HFFc6 (cell line): ENCODE results near the gene ADAMTSL2. TPM values are rescaled to one million over a fixed set of nuclear protein-coding genes. Genes with fewer than 3 reads are reported as not detected.

ENCODE experiments used
- DNase-seq: peaks from one replicate; pipeline ENCODE4 v3.0.0-alpha.2; 2018
- H3K27ac Mint-ChIP-seq: 2 replicates; pipeline ENCODE4 v1.8.0; 2020; ENCODE audit warnings: mild to moderate bottlenecking, mixed read lengths
- H3K27me3 Mint-ChIP-seq: 2 replicates; pipeline ENCODE4 v1.8.0; 2021; ENCODE audit warnings: mild to moderate bottlenecking, moderate library complexity, mixed read lengths; ENCODE audit not compliant: insufficient read depth
- H3K36me3 Mint-ChIP-seq: 2 replicates; pipeline ENCODE4 v1.8.0; 2021; ENCODE audit warnings: low read depth, mixed read lengths
- H3K4me1 Mint-ChIP-seq: 2 replicates; pipeline ENCODE4 v1.8.0; 2020; ENCODE audit warnings: low read depth, mixed read lengths
- H3K4me3 Mint-ChIP-seq: 2 replicates; pipeline ENCODE4 v1.8.0; 2020; ENCODE audit warnings: mild to moderate bottlenecking, moderate library complexity, mixed read lengths
- H3K9me3 Mint-ChIP-seq: 2 replicates; pipeline ENCODE4 v1.8.0; 2020; ENCODE audit warnings: mild to moderate bottlenecking, mixed read lengths
- CTCF ChIP-seq: fragments of 200-600 bp; sonication (generic); IDR thresholded peaks from 2 replicates; pipeline ENCODE4 v1.5.0; 2021; ENCODE audit warnings: antibody characterized with exemption, mild to moderate bottlenecking
- total RNA-seq, 6 experiments: library from RNA; stranded (reverse); fragmentation: NEBNext Ultra II Directional; extraction: Animal tissue kit (Norgen Biotek cat#: 25700); gene quantifications; 2 replicates in 1 of 6; 3 replicates in 5 of 6; pipeline ENCODE4 v1.2.3, GENCODE V29; 2021

The ADAMTSL2 gene
- total RNA-seq, 6 experiments from 2014 or later, result 0.05 to 0.07 (median 0.06) TPM; not detected in 3

GRCh38 chr9:133515615-133516255, 18.8 kb upstream of the ADAMTSL2 start:
- Mint-ChIP-seq H3K4me1 (no peaks in the 10 kb centered on the region), H3K36me3 (no peaks in the 10 kb centered on the region), H3K4me3 (no peak overlapping the region), H3K27ac (no peak overlapping the region), H3K9me3 (no peaks in the 10 kb centered on the region), H3K27me3 (peaks cover 25% of the 10 kb centered on the region)
- no peak for DNase-seq
- TF ChIP-seq CTCF, result no peak

GRCh38 chr9:133516256-133516960, 18.1 kb upstream of the ADAMTSL2 start:
- TF ChIP-seq CTCF, result no peak
- H3K4me1 Mint-ChIP-seq, result no peaks in the 10 kb centered on the region
- no peaks in the 10 kb centered on the region for H3K9me3 Mint-ChIP-seq
- H3K27me3 Mint-ChIP-seq, result peaks cover 27% of the 10 kb centered on the region
- no peaks in the 10 kb centered on the region for H3K36me3 Mint-ChIP-seq
- H3K4me3 Mint-ChIP-seq, result no peak overlapping the region
- DNase-seq, result no peak
- H3K27ac Mint-ChIP-seq, result no peak overlapping the region

GRCh38 chr9:133516961-133517350, 17.5 kb upstream of the ADAMTSL2 start:
- H3K4me3 Mint-ChIP-seq, result no peak overlapping the region
- no peaks in the 10 kb centered on the region for H3K36me3 Mint-ChIP-seq
- H3K9me3 Mint-ChIP-seq, result no peaks in the 10 kb centered on the region
- H3K27ac Mint-ChIP-seq, result no peak overlapping the region
- no peak for DNase-seq
- TF ChIP-seq CTCF, result no peak
- peaks cover 30% of the 10 kb centered on the region for H3K27me3 Mint-ChIP-seq
- H3K4me1 Mint-ChIP-seq, result no peaks in the 10 kb centered on the region

- DNase-seq, result no peak
- H3K27ac Mint-ChIP-seq, result no peak overlapping the region
- H3K4me3 Mint-ChIP-seq, result no peak overlapping the region
Observed at GRCh38 chr9:133517711-133518110, 16.8 kb upstream of the ADAMTSL2 start.

GRCh38 chr9:133518200-133518599, 16.3 kb upstream of the ADAMTSL2 start:
- DNase-seq, result no peak
- no peak overlapping the region for H3K27ac Mint-ChIP-seq
- no peaks in the 10 kb centered on the region for H3K9me3 Mint-ChIP-seq
- peaks cover 41% of the 10 kb centered on the region for H3K27me3 Mint-ChIP-seq
- no peaks in the 10 kb centered on the region for H3K36me3 Mint-ChIP-seq
- H3K4me3 Mint-ChIP-seq, result no peak overlapping the region
- no peak for TF ChIP-seq CTCF
- no peaks in the 10 kb centered on the region for H3K4me1 Mint-ChIP-seq

More at GRCh38 chr9:133517711-133518110, 16.8 kb upstream of the ADAMTSL2 start:
- H3K36me3 Mint-ChIP-seq, result no peaks in the 10 kb centered on the region
- peaks cover 36% of the 10 kb centered on the region for H3K27me3 Mint-ChIP-seq
- no peak for TF ChIP-seq CTCF
- H3K4me1 Mint-ChIP-seq, result no peaks in the 10 kb centered on the region
- no peaks in the 10 kb centered on the region for H3K9me3 Mint-ChIP-seq
